Stimulated activated CD8-positive, alpha-beta memory T cell treated with anti-CD3 and anti-CD28 coated beads, Interleukin-15, amount 100 ng/mL, for 48 hours (primary cell): ENCODE measurements around the gene LIPG.

Experiments used
- DNase-seq, 2 donors: peaks; one replicate each; pipeline ENCODE4 v3.0.0-alpha.2; 2020; ENCODE audit warnings: low read depth in 2 of 2

The LIPG gene

DNA sequence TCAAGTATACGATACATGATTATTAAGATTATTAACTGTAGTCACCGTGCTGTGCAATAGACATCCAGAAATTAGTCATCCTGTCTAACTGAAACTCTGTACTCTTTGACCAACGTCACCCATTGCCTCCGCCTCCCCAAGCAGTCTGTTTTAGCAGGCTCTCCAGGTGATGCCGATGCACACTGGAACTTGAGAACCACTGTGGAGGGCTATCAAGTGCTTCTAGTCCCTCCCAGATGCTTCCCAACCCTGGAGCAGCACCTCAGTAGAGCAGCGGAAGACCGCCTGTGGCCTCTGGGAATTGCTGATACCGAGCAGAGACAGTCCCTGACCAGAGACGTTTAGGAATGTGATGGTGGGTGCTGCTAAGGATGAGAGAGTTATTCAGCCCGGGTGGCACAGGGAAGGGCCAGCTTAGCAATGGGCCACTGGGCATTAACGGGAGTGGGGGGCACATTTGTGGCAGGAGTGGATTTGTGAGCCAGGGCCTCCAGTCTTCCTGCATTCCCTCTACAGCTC is 50.7 kb downstream of the LIPG start:
- no peak for DNase-seq

DNA sequence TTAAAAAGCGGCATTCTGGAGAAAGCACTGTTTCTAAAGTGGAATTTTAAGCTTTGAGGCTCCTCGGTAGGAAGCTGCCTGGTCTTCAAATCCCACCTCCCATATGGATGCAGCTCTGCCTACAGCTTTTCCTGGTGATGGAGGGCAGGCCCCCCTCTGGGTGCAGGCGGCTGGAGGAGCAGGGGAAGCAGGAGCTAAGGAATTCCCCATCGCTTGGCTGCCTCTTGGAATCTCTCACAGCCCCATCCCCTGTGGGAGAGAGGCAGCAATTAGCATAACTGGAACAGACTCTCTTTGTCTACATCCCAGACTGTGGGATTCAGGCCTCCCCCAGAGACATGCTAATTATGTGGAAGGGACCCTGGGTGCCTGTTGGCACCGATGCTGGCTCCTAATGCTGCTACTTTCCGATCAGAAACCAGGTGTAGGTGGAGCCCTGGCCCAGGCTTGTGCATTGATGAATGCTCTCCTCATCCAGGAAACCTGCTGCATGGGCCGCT is 51.3 kb downstream of the LIPG start:
- no peak for DNase-seq

DNA sequence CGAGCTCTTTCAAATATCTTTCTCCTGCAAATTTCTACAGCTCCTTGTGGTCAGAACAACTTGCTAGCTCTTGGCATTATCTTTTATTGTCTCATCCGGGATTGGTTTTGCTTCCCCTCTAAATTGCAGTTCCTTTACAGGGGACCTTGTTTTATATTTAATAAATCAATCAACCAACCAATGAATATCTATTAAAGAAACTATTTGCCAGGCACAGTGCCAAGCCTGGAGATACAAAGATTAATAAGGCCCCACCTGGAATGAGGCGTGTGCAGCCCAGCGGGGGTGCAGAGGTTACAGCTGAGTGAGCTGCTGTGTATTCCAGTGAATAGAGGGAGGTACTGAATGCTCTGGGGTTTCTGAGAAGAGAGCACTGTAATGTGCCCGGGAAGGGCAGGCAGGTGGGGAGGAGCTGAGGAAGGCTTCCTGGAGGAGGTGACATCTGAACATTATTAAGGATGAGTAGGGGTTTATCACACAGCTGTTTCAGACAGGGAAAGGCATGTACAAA is 51.8 kb downstream of the LIPG start:
- no peak for DNase-seq

DNA sequence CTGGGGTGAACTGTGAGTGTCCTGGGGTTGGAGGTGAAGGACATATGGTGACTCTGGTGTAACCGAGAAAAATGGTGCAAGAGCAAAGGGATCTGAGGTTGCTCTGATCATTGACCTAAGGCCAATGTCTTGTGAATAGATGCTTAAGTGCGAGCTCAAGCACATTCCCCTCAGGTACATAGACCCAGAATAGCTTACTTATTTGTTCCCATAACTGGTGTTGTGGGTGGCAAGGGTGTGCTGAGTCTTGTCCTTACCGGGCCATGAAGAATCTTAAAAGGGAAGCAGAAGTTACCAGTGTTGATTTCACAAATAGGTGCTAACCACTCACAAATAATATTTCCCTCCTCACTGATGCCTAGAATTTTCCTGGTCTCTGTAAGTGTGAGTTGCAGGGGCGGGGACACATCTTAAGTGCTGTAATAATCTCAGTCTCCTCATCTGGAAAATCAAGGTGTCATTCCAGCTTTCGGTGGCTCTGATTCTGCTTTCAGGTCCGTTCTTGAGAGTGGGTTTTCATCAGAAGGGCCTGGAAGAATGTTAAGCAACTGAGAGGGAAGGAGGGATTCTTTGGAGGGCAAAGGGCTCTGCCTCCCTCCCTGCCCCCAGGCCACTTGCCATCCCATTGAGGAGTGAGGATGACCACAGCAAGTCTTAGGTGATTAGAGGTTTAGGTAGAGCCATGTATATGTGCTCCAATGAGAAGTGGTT is 54.9 kb downstream of the LIPG start:
- no peak for DNase-seq

DNA sequence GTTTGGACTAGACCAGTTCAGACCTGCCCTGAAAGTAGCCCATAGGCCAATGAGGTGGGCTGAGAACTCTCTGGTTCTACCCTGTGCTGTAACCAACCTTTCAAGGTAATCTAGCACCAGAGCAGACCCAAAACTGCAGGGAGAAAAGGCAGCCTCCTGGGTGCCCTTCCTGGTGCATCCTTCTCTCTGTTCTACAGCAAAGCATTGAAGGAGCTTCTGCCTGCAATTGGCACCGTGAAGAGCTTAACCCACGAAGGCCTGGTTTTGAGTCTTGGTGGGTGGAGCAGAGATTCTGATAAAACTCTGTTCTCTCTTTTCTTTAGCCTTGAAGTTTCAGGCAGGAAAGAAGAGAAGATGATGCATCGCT is 55.5 kb downstream of the LIPG start:
- DNase-seq = no peak

DNA sequence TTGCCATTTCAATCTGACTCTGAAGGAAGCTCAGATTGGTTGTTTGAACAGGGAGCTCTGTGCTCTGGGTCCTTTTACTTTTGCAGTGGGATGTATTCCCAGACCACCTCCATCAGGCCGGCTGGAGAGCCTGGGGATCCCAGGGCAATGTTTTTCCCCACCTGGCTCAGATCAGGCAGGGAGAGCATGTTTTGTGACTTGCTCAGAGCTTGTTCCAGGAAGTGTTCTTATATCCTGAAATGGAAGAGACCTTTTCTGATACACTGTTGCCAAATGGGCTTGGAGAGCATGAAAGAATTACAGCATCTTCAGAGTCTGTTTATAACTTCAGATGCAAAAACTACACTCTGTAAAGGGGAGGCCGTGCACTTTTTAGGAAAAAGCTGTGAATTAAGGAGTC is 56.0 kb downstream of the LIPG start:
- no peak for DNase-seq

DNA sequence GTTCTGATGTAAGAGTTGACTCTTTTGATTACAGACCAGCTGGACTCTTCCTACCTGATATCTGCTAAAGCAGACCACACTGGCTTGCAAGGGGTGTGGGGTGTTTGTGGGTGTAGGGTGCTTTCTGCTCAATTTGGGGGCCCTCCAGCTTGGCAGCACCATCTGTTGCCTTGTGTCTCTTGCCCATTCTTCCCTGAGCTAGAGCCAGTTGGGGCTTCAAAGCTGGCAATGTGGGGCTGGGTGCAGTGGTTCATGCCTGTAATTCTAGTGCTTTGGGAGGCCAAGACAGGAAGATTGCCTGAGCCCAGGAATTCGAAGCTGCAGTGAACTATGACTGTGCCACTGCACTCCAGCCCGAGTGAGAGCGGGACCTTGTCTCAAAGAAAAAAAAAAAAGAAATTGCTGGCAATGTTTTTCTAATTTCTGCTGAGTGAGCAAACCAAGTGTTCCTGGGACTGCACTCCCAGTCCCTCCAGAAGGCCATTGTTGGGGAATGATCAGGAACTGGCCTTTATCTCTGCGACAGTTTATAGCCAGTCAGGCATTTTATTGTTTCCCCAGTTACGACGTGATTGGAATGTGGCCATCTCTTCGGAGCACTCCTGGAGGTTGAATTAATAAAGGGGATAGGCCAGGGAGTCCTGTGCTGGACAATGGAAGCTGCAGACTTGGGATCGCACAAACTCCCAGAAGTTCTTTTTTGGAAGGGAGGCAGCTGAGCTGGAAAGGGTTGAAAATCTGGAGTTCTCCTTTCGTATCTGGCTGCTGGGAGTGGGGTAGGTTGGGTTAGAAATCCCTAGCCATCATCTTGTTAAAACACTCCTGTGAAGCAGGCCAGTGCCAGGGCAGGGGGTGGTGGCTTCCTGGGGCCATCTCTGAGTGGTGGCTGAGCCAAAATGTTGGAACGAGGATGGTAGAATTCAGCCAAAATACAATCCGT is 57.2 kb downstream of the LIPG start:
- DNase-seq = no peak

DNA sequence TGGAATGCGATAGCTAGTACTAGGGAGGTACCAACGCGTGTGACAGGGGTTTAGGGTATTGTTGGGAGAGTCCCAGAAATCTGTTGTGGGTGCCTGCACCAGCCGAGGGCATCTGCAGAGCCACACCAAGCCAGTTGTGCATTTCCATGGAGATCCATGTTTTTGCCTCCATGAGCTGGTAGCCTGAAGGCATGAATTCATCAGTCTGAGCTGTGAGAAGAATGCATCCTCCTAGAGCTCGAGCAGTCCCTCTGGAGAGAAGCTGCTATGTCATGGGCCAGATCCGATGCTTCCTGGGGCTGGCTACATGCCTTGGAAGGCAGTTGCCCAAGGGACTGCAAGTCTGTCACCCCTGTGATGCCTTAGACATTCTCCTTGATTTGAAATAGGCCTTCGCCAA is 57.9 kb downstream of the LIPG start:
- no peak for DNase-seq

DNA sequence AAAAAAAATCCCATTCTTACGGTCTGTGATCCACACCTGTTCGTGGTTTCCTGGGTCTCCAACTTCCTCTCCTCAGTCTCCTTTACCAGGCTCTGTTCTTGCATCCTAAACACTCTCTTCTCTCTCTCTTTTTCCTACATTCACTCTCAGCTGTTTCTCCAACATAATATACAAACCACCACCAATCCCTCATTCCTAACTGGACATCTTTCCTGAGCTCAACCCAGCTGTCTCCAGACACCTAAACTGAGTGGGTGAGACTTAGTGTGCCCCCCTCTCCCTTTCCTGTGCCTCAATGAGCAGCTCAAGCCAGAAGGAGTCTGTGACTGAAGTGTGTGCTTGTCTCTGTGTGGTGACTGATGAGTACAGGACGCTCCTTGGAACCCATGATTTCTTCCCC is 59.4 kb downstream of the LIPG start:
- no peak for DNase-seq

DNA sequence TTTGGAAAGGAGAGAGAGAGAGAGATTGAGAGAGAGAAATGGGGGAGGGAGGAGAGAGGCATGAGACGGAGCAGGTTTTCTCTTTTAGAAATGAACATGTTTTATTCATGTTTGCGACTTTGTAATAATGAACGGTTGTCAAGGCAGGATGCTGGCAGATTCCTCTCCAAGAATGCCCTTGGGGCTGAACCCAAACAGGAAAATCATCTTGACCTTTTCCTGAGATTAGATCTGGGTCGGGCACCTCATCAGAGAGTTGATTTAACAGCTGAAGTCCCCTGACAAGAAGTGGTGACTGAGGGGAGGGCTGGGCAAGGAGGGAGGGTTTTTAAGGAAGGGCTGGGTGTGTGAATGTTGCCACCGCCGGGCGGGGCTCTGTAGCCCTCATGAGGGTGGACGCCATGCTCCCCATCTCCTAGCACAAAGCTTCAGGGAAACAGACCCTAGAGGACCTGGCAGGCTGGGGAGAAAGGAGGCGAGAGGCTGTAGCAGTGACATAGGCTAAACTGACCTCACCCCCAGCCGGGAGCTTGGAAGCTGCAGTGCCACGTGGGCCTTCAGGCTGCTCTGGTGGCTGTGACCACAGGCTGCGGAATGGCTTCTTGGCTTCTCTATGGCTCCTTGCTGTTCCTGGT is 60.0 kb downstream of the LIPG start:
- no peak for DNase-seq

DNA sequence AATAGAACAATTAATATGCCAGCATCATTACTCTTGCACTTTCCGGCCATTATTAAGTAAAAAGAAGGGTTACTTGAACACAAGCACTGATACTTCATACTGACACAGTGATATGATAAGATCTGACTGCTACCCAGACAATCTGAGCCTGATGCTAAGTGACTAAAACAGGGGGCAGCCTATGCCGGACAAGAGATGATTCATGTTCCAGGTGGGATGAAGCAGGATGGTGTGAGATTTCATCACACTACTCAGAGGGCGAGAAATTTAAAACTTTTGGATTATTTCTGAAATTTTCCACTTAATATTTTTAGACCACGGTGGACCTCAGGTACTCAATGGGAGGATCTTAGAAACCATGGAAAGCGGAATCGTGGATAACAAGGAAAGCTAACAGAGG is 61.7 kb downstream of the LIPG start:
- DNase-seq = no peak

DNA sequence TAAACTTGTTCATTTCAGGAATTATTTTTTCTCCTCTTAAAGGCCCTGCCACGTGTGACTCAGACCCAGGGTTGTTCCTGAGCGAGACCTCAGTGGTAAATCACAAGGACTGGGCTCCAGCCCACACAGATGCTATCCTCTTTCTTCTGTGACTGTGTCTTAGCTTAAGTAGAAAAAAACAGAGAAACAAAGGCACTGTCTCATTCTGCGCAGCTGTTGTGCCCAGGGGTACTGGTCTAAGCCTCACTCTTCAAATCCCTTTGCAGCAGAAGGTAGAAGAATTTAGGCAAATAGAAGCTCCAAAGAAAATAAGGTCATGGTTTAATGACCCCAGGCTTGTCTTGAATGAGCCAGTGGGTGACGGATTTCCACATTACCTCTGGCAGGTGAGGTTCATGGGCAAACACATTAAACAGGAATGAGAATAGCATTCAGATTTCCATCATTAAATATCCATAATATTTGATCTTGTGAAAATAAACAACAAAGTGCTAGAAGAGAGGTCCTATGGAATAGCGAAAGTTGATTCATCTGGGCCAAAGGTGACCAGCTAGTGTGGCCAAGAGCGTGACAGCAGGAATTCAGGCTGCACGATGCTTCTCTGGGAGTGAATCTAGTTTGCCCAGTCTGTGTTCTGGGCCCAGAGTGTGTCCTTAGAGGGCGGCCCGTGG is 63.3 kb downstream of the LIPG start:
- no peak for DNase-seq

DNA sequence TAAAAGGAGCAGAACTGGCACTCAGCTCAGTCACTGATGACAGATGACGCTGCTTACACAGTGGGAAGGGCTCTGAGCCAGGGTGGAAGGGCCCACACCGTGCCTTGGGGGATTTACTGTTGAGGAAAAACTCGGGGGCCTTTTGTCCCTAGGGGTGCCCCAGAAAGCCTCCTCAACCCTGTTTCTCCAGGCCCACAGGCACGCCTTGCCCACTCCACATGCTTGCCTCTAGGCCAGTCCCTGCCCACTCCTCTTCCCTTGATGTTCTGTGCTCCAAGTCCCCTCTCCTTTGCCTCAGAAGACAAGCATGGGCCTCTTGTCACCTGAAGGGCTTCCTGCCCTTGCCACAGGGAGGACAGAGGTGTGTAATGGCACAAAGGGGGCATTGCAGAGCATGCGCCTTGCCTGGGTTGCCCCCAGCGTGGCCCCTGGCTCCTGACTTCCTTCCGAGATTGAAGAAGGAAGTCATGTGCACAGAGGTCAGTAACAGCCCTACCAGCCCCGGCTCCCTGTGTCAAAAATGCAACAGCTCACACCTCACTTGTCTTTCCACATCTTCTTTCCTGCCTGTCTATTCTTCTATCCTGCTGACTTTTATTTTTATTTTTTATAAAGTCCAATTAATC is 65.1 kb downstream of the LIPG start:
- no peak for DNase-seq

DNA sequence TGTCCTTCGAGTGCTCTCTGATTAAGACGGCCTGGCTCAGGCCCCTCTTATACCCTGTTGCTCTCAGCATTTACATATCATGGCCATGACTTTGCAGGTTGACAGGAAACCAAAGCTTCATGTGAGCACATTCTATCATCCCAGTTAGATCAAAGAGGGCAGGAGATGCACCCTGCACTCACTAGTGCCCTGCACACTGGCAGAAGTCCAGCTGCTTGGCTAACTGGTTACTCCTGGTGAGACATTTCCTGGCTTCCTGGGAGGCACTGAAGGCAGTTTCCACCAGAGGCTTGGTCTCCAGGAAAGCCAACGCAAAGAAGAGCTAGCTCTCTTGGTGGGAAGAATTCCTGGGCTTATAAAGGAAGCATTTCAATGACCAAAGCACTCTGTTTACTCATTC is 66.3 kb downstream of the LIPG start:
- no peak for DNase-seq

DNA sequence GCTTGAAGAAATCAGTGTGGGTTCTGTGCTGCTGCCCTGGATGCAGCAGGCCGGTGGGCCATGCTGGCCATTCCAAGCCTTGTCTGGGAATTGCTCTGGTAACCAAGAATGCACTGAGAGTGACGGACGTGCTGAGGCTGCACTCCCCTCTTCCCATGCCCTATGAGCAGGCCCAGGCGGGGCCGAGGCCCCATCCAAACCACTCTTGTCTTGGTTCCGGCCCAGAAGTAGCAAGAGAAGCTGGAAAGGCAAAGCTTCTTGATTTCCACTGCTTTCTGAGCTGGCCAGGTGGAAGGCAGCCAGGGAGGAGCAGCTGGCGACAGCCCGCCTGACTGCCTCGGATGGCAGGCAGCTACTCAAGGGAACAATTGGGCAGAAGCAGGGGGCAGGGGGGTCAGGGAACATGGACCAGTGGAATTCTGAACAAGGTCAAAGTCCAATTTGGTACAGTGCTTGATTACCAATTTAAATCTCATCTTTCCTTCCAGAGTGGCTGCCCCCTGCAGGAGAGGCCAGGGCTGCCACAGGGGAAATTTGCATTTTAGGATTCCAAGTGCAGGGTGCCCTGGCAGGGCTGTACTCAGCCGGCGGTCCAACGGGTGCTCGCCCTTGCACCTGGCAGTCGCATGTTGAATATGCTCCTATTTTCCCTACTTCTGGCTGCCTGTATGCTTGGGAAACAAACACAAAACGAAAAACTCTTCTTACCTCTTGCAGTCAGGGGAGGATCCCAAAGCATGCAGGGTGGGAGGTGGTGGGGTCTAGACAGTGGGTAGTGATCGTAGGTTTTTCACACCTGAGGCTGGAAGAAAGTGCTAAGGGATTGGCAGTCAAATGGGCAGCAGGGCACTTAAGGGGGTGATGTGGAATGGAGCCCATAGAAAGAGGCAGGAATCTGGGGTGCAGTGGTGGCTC is 67.3 kb downstream of the LIPG start:
- DNase-seq = no peak

DNA sequence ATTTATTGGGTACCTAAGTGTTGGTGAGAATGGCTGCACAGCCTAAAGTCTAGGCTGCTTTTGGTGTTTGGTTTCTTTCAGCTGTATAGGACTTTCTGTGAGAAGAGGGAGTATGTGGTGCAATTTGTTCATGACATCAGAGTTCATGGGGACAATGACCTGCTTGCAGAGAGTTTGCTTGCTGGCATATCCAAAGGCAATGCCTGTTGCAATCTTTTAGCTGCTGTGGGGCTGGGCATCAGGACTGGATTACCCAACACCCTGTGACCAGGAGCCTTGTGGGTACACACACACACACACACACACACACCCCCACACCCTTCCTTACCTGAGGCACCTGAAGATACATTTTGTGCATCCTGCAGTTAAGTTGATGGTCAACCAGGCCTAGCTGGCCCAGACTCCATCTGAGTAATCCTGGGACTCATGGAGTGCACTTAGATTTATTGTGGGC is 68.4 kb downstream of the LIPG start:
- no peak for DNase-seq

DNA sequence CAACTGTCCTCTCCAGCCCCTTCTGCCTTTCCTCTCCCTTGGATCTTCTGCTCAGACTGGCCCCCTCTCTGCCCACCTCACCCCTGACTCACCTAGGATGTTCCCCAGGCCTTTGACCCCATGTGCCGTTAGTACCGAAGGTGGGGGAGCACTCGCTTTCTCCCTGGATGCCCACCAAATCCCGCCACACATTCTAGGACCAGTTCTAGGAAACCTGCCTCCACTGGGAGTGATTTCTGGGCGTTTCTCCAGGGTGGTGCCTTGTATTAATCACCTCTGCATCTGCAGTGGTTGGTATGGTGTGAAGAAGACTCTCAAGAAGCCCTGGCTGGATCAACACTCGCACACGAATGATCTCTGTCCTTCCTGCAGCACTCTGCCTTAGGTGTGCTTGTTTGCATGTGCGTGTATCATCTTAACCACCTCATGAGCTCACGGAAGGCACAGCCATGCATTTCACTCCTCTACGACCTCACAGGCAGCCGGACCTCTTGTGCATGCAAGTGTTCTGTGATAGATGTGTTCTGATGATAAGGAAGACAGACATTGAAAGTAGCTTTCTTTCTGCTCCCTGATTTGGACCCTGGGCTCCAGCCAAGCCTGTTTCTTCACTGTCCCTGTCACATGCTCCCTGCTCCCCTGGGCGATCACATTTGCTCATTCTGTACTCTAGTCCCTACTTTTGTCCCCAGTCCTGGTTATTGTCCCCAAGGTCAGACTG is 69.4 kb downstream of the LIPG start:
- DNase-seq = no peak

DNA sequence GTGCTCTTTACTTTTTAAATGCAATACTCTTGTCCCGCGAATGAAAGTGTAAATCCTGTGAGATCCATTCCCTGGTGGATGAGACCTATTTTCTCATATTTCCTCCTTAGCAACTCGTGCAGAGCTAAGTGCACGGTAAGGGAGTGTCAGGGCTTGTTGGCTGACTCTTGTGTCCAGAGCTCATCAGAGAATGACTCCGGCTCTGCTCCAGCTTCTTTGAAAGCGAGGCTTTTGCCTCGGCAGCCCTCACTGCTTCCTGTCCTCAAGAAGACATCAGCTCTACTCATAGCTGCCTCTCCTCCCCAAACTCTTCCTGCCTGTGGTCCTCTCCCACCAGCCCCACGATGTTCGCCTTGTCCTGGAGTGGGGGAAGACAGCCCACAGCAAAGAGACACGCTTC is 70.7 kb downstream of the LIPG start:
- no peak for DNase-seq

DNA sequence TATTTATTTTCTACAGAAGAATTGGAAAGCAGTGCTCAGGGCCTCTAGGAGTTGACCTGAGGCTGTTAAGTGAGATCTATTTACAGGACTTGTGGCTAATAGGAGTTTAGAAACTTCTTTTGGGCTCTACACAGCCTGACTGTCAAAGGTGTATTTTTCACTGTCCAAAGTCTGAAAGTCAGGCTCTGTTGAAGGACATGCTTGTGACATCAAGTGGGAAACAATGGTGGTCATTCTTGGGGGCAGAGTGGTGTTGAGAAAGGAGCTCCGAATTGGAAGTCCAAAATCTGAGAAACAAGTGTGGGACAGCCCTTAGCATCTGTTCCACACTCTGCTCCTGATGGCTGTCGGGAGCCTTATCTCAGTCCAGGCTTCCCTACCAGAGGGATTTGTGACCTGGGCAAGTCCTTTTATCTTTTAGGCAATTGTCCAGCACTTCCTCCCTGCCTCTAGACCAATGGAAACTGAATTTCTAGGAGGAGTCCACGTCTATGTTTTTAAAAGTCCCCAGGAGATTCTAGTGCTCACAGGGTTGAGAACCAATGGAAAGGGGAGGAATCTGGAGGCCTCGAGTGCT is 76.4 kb downstream of the LIPG start:
- DNase-seq = no peak
